A673 (cell line): ENCODE data around the gene ASPSCR1.

Experiments
- EZH2 ChIP-seq: fragments of 200-600 bp; sonication (generic); IDR thresholded peaks from 2 replicates; pipeline ENCODE4 v1.6.1; 2017; ENCODE audit warnings: borderline replicate concordance, low read depth, mild to moderate bottlenecking, mixed read lengths, antibody characterized with exemption, low read length; ENCODE audit not compliant: poor library complexity, severe bottlenecking
- TF ChIP-seq, protein P1 (sequence below): fragments of 300-800, 200-600 bp; sonication (generic); conservative IDR thresholded peaks from 2 replicates; pipeline ENCODE4 v1.5.1; 2017; ENCODE audit warnings: low read depth, mild to moderate bottlenecking, antibody characterized with exemption, low read length, moderate library complexity, mixed read lengths

DNA sequence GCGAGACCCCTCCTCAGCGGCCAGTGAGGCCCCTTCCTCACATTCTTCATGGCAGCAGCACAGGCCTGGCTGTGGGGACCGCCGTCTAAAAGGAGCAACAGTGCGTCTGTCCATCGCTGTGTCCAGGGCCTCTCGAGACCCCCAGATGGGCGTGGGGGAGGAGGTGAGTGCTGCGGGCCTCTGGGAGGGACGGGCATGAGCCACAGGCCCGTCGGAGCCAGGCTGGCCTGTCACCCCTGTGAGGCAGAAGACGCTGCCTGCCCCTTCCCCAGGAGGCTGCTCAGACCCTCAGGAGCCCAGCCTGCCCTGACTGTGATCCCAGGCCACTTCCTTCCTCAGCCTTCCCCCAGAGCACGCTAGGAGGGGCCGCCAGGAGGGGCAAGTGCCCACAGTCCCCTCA, 38.2 kb upstream of the ASPSCR1 start:
- TF ChIP-seq, protein P1, sequence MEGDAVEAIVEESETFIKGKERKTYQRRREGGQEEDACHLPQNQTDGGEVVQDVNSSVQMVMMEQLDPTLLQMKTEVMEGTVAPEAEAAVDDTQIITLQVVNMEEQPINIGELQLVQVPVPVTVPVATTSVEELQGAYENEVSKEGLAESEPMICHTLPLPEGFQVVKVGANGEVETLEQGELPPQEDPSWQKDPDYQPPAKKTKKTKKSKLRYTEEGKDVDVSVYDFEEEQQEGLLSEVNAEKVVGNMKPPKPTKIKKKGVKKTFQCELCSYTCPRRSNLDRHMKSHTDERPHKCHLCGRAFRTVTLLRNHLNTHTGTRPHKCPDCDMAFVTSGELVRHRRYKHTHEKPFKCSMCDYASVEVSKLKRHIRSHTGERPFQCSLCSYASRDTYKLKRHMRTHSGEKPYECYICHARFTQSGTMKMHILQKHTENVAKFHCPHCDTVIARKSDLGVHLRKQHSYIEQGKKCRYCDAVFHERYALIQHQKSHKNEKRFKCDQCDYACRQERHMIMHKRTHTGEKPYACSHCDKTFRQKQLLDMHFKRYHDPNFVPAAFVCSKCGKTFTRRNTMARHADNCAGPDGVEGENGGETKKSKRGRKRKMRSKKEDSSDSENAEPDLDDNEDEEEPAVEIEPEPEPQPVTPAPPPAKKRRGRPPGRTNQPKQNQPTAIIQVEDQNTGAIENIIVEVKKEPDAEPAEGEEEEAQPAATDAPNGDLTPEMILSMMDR, result no peak
- TF ChIP-seq EZH2, result no peak
